Coronary artery (tissue), 2 donors: Measurements from ENCODE around the gene DLG2.

Experiments used
- DNase-seq: peaks from one replicate; pipeline ENCODE4 v3.0.0-alpha.2; 2017; ENCODE audit warnings: low spot score
- H3K27ac ChIP-seq, 2 donors: fragments of 200-600 bp; sonication (generic); one replicate each; pipeline ENCODE4 v1.5.1; 2016 to 2019
- H3K4me3 ChIP-seq: fragments of 200-600 bp; sonication (generic); 2 replicates; pipeline ENCODE4 v1.5.1; 2016; ENCODE audit warnings: mild to moderate bottlenecking, moderate library complexity
- TF ChIP-seq, protein P1 (sequence below): fragments of 200-600 bp; sonication (generic); IDR thresholded peaks from one replicate; pipeline ENCODE4 v1.5.1; 2019; ENCODE audit warnings: antibody characterized with exemption

Gene DLG2

DNA sequence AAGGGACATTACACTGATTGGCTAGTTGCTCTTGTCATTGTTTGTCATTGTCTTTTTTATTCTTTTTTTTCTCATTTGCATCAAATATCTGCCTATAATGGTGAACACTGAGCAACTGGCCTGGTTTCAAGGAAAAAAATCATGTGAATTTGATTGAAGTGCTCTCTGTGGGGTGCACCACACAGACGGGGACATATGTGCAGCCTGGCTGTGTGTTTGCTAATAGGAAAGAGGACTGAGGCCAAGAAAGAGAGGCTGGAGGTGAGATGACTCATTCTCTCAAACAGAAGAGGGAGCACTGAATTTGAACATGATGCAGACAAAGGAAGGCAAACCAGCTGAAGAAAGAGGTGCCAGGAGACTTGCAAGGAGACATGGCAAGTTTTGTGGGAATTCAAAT is 1656.1 kb downstream of the DLG2 start:
- no peak overlapping the region for H3K27ac ChIP-seq
- no peak for DNase-seq
- no peak overlapping the region for H3K4me3 ChIP-seq
- TF ChIP-seq, protein P1, sequence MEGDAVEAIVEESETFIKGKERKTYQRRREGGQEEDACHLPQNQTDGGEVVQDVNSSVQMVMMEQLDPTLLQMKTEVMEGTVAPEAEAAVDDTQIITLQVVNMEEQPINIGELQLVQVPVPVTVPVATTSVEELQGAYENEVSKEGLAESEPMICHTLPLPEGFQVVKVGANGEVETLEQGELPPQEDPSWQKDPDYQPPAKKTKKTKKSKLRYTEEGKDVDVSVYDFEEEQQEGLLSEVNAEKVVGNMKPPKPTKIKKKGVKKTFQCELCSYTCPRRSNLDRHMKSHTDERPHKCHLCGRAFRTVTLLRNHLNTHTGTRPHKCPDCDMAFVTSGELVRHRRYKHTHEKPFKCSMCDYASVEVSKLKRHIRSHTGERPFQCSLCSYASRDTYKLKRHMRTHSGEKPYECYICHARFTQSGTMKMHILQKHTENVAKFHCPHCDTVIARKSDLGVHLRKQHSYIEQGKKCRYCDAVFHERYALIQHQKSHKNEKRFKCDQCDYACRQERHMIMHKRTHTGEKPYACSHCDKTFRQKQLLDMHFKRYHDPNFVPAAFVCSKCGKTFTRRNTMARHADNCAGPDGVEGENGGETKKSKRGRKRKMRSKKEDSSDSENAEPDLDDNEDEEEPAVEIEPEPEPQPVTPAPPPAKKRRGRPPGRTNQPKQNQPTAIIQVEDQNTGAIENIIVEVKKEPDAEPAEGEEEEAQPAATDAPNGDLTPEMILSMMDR: no peak

DNA sequence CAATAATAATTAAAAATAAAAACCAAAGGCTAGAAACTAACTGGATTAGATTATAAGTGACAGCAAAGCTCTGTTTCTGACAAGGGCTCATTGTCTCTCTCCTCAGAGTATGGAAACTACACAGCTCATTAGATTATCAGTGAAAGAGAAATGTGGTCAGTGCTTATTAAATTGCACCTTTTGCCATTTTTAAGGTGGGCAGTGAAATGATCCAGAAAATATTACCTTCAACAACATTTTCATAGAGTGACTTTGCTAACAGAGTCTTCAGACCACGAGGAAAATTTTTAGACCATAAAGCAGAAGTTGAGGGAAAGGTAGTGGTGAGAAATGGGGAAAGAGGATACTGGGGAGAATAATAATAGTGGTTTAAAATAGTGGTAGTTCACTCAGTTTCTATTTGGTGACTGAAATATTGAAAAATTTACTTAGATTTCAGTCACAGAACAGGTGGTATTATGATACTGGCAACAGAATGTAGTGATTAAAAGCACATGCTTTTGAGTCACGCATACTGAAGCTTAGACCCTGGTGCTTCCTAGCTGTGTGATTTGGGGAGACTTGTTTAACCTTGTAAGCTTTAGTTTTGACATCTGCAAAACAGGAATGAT is 1657.0 kb downstream of the DLG2 start:
- Histone ChIP-seq H3K4me3 (no peak overlapping the region), H3K27ac (no peak overlapping the region)
- TF ChIP-seq, protein P1: no peak
- no peak for DNase-seq

DNA sequence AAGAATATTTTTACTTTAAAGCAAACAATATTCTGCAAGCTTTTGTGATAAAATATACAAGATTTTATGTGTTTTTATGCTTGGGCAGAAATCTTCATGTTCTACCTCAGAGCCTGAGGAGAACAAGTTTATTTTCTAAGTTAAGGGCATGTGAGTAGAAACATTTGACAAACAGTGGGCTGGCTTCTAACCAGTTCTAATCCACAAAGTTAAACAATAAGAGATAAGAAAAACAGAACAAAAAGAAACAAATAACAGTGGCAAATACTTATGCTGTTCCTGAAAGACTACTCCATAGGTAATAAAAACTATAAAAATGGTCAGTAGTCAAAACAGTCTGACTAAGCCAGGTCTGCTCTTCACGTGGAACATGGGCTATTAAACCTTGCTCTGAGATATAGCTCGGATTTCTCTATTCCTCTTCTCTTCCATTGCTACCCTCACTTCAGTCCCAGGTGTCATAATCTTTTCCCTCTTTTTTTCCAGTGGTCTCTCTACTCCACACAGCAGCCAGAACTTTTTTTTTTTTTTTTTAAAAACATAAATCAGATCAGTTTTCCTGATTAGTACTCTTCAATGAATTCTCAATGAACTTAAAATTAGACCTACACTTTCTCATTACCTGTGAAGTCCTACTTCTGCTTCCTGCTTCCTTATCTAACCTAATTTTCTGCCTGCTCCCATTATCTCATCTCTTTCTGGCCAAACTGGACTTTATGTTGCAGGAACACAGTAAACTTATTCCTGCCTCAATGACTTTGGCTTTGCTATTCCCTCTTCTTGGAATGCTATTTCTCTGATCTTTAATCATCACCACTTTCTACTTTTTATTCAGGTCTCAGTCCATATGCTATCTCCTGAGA is 1669.9 kb downstream of the DLG2 start:
- Histone ChIP-seq H3K4me3 (no peak overlapping the region), H3K27ac (no peak overlapping the region)
- DNase-seq: no peak
- TF ChIP-seq, protein P1: no peak

DNA sequence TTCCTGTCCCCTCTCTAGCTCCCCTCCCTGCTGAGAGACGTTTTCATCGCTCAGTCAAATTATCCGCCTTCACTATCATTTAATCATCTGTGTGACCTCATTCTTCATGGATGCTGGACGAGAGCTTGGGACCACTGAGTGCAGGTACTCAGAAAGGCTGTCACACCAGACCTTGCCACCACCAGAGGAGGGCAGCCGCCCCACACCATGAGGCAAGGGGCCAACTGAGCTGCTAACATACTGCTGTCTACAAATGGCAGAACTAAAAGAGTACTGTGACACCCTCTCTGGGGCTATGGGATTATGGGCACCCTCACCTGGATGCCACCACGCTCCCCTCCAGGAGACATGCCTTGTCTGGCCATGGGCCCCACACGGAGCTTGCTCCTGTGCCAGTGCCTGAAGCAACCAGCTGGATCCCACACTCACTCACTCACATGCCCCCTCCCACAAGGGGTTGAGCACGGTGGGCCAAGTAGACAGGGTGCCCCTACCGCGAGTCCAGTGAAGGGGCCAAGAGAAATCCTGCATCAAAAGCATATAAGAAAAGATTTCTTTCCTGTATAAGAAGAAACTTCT is 1670.9 kb downstream of the DLG2 start:
- Histone ChIP-seq H3K27ac (no peak overlapping the region), H3K4me3 (no peak overlapping the region)
- TF ChIP-seq, protein P1: no peak
- DNase-seq: no peak

DNA sequence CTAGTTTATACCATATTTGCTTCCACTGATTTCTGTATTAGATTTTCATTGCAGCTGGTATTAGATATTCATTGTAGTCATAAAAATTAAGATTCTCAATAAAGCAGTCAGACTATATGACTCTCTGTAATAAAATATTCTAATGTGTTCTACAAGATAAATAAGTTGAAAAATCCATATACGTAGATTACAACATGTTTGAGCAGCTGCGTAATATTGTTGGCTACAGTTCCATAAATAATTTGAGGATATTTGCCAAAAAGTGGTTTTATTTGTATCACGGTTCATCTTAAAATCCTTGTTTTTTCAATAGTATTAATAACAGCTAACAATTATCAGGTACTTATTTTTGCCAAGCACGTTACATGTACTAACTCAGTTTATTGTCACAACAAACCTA is 1672.4 kb downstream of the DLG2 start:
- H3K4me3 ChIP-seq: no peak overlapping the region
- TF ChIP-seq, protein P1: no peak
- no peak overlapping the region for H3K27ac ChIP-seq
- no peak for DNase-seq

DNA sequence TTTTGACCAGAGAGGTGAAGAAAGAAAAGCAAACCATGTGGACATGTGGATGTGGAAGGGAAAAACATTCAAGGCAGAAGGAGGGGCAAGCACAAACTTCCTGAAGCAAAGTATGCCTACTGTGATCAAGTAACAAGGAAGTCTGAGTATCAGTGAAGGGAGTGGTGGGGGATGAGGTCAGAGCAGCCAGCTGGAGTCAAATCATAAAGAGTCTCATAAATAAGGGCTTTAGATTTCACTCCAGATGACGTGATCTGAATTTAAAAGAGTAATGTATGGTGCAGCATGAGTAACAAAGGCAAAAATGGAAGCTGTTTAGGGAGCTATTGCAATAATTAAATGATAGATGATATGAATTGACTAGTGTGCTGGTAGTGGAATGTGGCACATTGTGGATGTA is 1675.6 kb downstream of the DLG2 start:
- no peak for DNase-seq
- no peak overlapping the region for H3K27ac ChIP-seq
- TF ChIP-seq, protein P1: no peak
- no peak overlapping the region for H3K4me3 ChIP-seq

DNA sequence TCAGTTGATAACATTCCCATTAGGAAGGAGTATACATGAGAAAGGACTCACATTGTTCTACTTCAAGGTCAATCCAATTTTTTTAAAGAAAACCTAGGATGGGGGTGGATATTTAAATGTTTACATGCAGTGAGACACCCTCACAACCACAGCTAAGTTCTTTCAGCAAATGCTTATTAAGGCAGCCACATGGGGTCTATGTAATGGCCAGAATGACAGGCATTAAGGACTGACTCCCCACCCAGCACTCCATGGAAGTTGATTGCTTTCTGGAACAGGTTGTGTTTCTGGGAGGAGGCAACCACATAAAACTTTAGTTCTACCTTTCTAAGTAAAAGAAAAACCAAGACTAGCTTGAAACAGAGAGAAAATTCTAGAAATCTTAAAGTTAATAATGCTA is 1678.9 kb downstream of the DLG2 start:
- TF ChIP-seq, protein P1: no peak
- no peak for DNase-seq

More for the DNA sequence above, 1678.9 kb downstream of the DLG2 start:
- Histone ChIP-seq H3K27ac (no peak overlapping the region), H3K4me3 (no peak overlapping the region)
